ENCODE measurements around the gene COMT. TPM values are rescaled to one million over a fixed set of nuclear protein-coding genes. Genes with fewer than 3 reads are reported as not detected.

COMT gene
- 66.6 to 186 TPM (median 177 TPM) in 3 replicates for total RNA-seq
- long read RNA-seq, transcript COMT-204 (6 exons, 1,548 nt): minor isoform, 6 of 294 reads
- long read RNA-seq, transcript COMT-209 (4 exons, 1,035 nt): minor isoform, 5 of 294 reads
- long read RNA-seq, transcript COMT-202 (6 exons, 2,437 nt): major isoform, 249 of 294 reads
- long read RNA-seq, partial matches to known transcripts: 20 of 294 reads
- long read RNA-seq, other reads (novel, unspliced or antisense): 14 of 294 reads

GRCh38 chr22:19941365-19942082 is at the start of gene COMT, which contains the start of gene TXNRD2:
COMT (plus strand) TSS chr22:19941772; CDS start chr22:19962527, 20,755 bp downstream.
TXNRD2 (minus strand) TSS chr22:19941818; CDS start chr22:19941803, 15 bp downstream.
- peaks cover 6% of the 10 kb centered on the region for H3K9me3 Mint-ChIP-seq (ENCODE audit: low read depth)
- peaks cover 41% of the 10 kb centered on the region for H3K4me1 Mint-ChIP-seq (ENCODE audit: low read depth)
- DNase-seq (ENCODE audit: low spot score): peak; percentile 89
- peaks cover 4% of the 10 kb centered on the region for H3K36me3 Mint-ChIP-seq (ENCODE audit: low read depth)
- no peaks in the 10 kb centered on the region for H3K27me3 Mint-ChIP-seq (ENCODE audit: low read depth)
- peak within 1 kb of the TSS; percentile 100 for H3K27ac Mint-ChIP-seq (ENCODE audit: unreplicated experiment)
- TF ChIP-seq, protein P1, sequence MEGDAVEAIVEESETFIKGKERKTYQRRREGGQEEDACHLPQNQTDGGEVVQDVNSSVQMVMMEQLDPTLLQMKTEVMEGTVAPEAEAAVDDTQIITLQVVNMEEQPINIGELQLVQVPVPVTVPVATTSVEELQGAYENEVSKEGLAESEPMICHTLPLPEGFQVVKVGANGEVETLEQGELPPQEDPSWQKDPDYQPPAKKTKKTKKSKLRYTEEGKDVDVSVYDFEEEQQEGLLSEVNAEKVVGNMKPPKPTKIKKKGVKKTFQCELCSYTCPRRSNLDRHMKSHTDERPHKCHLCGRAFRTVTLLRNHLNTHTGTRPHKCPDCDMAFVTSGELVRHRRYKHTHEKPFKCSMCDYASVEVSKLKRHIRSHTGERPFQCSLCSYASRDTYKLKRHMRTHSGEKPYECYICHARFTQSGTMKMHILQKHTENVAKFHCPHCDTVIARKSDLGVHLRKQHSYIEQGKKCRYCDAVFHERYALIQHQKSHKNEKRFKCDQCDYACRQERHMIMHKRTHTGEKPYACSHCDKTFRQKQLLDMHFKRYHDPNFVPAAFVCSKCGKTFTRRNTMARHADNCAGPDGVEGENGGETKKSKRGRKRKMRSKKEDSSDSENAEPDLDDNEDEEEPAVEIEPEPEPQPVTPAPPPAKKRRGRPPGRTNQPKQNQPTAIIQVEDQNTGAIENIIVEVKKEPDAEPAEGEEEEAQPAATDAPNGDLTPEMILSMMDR (IDR thresholded peaks at IDR 0.05): peak; percentile 30
- H3K4me3 Mint-ChIP-seq (ENCODE audit: unreplicated experiment): peak within 1 kb of the TSS; percentile 92

DNA sequence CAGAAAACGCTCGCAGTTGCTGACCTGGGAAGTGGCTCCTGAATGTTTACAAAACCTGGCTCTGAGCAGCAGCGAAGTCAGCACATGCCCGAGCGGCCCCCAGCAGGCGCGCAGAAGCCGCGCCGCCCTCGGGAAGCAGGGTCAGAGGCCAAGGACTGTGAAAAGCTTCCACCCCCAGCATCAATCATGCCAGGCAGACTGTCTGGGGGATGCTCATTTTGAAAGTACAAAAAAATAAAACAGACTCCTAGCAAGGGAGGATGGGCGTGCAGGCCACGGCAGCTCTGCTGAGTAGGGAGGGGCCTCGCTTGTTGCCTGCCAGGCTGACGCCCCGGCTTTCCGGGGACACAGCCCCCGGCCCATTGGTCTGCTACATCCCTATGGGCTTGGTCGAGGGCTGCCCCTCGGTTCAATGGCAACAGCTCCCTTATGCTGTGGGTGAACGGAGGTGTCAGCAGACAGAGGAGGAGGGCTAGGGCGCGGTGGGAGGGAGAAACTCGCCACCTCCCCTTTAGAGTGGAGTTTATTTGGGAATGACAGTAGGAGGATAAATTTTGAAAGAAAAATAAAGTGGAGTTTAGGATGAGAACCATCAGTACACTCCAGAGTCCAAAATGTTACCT is 49.2 kb upstream of the COMT start:
- Mint-ChIP-seq H3K27ac (ENCODE audit: unreplicated experiment) (peak overlapping the region; percentile 47), H3K27me3 (ENCODE audit: low read depth) (no peaks in the 10 kb centered on the region), H3K36me3 (ENCODE audit: low read depth) (peaks cover under 1% of the 10 kb centered on the region), H3K4me1 (ENCODE audit: low read depth) (peaks cover 23% of the 10 kb centered on the region), H3K4me3 (ENCODE audit: unreplicated experiment) (no peak overlapping the region), H3K9me3 (ENCODE audit: low read depth) (no peaks in the 10 kb centered on the region)
- TF ChIP-seq, protein P1 (IDR thresholded peaks at IDR 0.05): no peak
- DNase-seq (ENCODE audit: low spot score): no peak

DNA sequence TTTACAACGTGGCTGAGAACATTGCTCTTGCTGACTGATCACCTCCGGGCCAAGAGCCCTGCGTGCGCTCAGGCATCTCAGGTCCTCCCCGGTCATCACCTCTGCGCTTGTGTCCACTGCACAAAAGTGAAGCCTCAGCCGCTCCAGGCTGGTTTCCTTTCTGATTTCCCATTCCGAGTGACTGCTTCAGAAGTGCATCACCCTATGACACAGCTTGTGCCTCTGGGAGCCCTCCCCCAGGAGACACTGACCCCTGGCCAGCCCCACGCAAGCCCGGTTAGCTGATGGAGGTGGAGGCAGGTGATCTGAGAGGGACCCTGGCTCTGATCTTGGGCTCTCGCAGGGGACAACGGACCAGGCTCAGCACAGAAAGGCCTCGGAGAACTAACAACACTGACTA is 48.6 kb upstream of the COMT start:
- Mint-ChIP-seq H3K36me3 (ENCODE audit: low read depth) (peaks cover 2% of the 10 kb centered on the region), H3K27ac (ENCODE audit: unreplicated experiment) (no peak overlapping the region), H3K4me3 (ENCODE audit: unreplicated experiment) (no peak overlapping the region), H3K9me3 (ENCODE audit: low read depth) (no peaks in the 10 kb centered on the region), H3K4me1 (ENCODE audit: low read depth) (peaks cover 23% of the 10 kb centered on the region), H3K27me3 (ENCODE audit: low read depth) (no peaks in the 10 kb centered on the region)
- DNase-seq (ENCODE audit: low spot score): no peak
- TF ChIP-seq, protein P1 (IDR thresholded peaks at IDR 0.05): no peak

GRCh38 chr22:19893363-19893762 is 48.2 kb upstream of the COMT start:
- DNase-seq (ENCODE audit: low spot score): no peak

More at GRCh38 chr22:19893363-19893762, 48.2 kb upstream of the COMT start:
- Mint-ChIP-seq H3K9me3 (ENCODE audit: low read depth) (no peaks in the 10 kb centered on the region), H3K4me3 (ENCODE audit: unreplicated experiment) (no peak overlapping the region), H3K36me3 (ENCODE audit: low read depth) (peaks cover 2% of the 10 kb centered on the region), H3K27ac (ENCODE audit: unreplicated experiment) (no peak overlapping the region), H3K27me3 (ENCODE audit: low read depth) (no peaks in the 10 kb centered on the region), H3K4me1 (ENCODE audit: low read depth) (peaks cover 23% of the 10 kb centered on the region)
- TF ChIP-seq, protein P1 (IDR thresholded peaks at IDR 0.05): no peak

Measured in chondrocyte (in vitro differentiated cells).